WTC11 (cell line): ENCODE data around the gene ZBTB24. TPM values are rescaled to one million over a fixed set of nuclear protein-coding genes. Genes with fewer than 3 reads are reported as not detected.

Experiments used
- ATAC-seq: fragments of 200-7000 bp; cut with Tn5 transposase; 2 replicates; pipeline ENCODE4 v1.10.0; 2021; ENCODE audit warnings: mild to moderate bottlenecking, moderate library complexity
- CTCF ChIA-PET: fragments of 300-600 bp; sonication (Branson Sonifier 250); formaldehyde crosslinking; loops from one replicate; lab custom pipeline; 2021; ENCODE audit warnings: antibody characterized with exemption; lab: Charles Lee
- POLR2A ChIA-PET: fragments of 350-600 bp; sonication (Branson Sonifier 250); formaldehyde crosslinking; loops from one replicate; lab custom pipeline; 2021; ENCODE audit warnings: antibody characterized with exemption; lab: Charles Lee
- DNase-seq: peaks from one replicate; pipeline ENCODE4 v3.0.0; 2021; ENCODE audit warnings: low spot score
- H3K27ac Mint-ChIP-seq: 2 replicates; pipeline ENCODE4 v1.8.0; 2021; ENCODE audit warnings: mixed read lengths
- H3K27me3 Mint-ChIP-seq: 2 replicates; pipeline ENCODE4 v1.8.0; 2021; ENCODE audit warnings: low read depth, mild to moderate bottlenecking, moderate library complexity, mixed read lengths
- H3K36me3 Mint-ChIP-seq: 2 replicates; pipeline ENCODE4 v1.8.0; 2021; ENCODE audit warnings: mixed read lengths
- H3K4me1 Mint-ChIP-seq: 2 replicates; pipeline ENCODE4 v1.8.0; 2022; ENCODE audit warnings: mixed read lengths
- H3K4me3 Mint-ChIP-seq: 2 replicates; pipeline ENCODE4 v1.8.0; 2021; ENCODE audit warnings: mild to moderate bottlenecking, moderate library complexity, mixed read lengths
- H3K9me3 Mint-ChIP-seq: 2 replicates; pipeline ENCODE4 v1.8.0; 2021; ENCODE audit warnings: mixed read lengths
- ATF1 ChIP-seq: sonication (generic); formaldehyde crosslinking; IDR thresholded peaks from 2 replicates; pipeline ENCODE4 v1.8.1; 2023; ENCODE audit warnings: mild to moderate bottlenecking, moderate library complexity, missing genetic modification reagents
- ESRRA ChIP-seq: sonication (generic); formaldehyde crosslinking; IDR thresholded peaks from 2 replicates; pipeline ENCODE4 v1.8.1; 2022; ENCODE audit warnings: mild to moderate bottlenecking, missing genetic modification reagents, borderline replicate concordance
- GABPB1 ChIP-seq: sonication (generic); formaldehyde crosslinking; IDR thresholded peaks from 2 replicates; pipeline ENCODE4 v1.8.1; 2023; ENCODE audit warnings: mild to moderate bottlenecking, missing genetic modification reagents
- GTF2I ChIP-seq: fragments of 250-450 bp; sonication (Bioruptor Pico); conservative IDR thresholded peaks from 2 replicates; pipeline ENCODE4 v1.4.0; 2021; ENCODE audit warnings: mild to moderate bottlenecking
- KAT7 ChIP-seq: sonication (generic); formaldehyde crosslinking; IDR thresholded peaks from 2 replicates; pipeline ENCODE4 v1.8.1; 2023; ENCODE audit warnings: missing genetic modification reagents, mild to moderate bottlenecking, borderline replicate concordance
- MXD4 ChIP-seq: fragments of 250-450 bp; sonication (Bioruptor Pico); IDR thresholded peaks from 2 replicates; pipeline ENCODE4 v1.8.0; 2021; ENCODE audit warnings: mild to moderate bottlenecking, moderate library complexity, borderline replicate concordance
- MYBL2 ChIP-seq: sonication (generic); formaldehyde crosslinking; IDR thresholded peaks from 2 replicates; pipeline ENCODE4 v1.8.1; 2023; ENCODE audit warnings: mild to moderate bottlenecking, moderate library complexity, missing genetic modification reagents
- NR1H2 ChIP-seq: sonication (generic); formaldehyde crosslinking; IDR thresholded peaks from 2 replicates; pipeline ENCODE4 v1.9.0; 2021; ENCODE audit warnings: mild to moderate bottlenecking, moderate library complexity, missing genetic modification reagents
- SOX15 ChIP-seq: fragments of 250-450 bp; sonication (Bioruptor Pico); IDR thresholded peaks from 2 replicates; pipeline ENCODE4 v1.9.0; 2021; ENCODE audit warnings: mild to moderate bottlenecking
- SP1 ChIP-seq: sonication (generic); formaldehyde crosslinking; conservative IDR thresholded peaks from 2 replicates; pipeline ENCODE4 v1.8.1; 2022; ENCODE audit warnings: missing genetic modification reagents
- ZNF416 ChIP-seq: fragments of 250-450 bp; sonication (Bioruptor Pico); IDR thresholded peaks from 2 replicates; pipeline ENCODE4 v1.9.0; 2021; ENCODE audit warnings: mild to moderate bottlenecking, inconsistent platforms
- ZNF671 ChIP-seq: fragments of 250-450 bp; sonication (Bioruptor Pico); IDR thresholded peaks from 2 replicates; pipeline ENCODE4 v1.8.0; 2021; ENCODE audit warnings: mild to moderate bottlenecking
- total RNA-seq: library from RNA; stranded (reverse); gene quantifications from 3 replicates; pipeline ENCODE4 v1.2.3, GENCODE V29; 2021
- TF ChIP-seq, protein P1 (sequence below): sonication (generic); formaldehyde crosslinking; IDR thresholded peaks from 2 replicates; pipeline ENCODE4 v1.8.1; 2023; ENCODE audit warnings: mild to moderate bottlenecking, missing genetic modification reagents
- TF ChIP-seq, protein P2 (sequence below): fragments of 250-450 bp; sonication (Bioruptor Pico); IDR thresholded peaks from 2 replicates; pipeline ENCODE4 v1.9.0; 2021; ENCODE audit warnings: mild to moderate bottlenecking
- TF ChIP-seq, protein P3 (sequence below): sonication (generic); formaldehyde crosslinking; IDR thresholded peaks from 2 replicates; pipeline ENCODE4 v1.8.1; 2022; ENCODE audit warnings: mild to moderate bottlenecking, moderate library complexity, missing genetic modification reagents

ZBTB24 gene
- total RNA-seq, 1 experiment from 2014 or later, result 14.7 TPM

DNA sequence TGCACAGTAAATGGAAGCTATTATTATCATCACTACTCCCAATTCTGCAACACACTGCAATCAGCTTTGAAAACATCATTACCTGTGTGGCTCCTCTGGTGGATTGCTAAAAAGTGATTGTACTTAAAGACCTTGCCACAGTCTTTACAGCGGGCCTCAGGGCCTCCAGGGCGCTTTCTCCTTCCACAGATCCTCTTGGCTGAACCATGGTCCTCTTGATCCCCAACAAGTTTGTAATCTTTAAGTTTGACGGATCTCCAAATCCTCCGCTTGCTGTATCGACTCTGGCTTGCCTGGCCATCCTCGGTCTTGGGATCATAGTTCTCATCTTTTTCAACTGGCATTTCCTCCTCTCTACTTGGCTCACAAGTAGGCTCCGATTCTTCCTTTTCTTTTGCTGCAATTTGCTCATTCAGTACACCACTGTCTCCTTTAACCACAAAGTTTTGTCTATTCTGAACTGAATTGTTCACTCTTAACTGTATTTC, 2.0 kb downstream of the ZBTB24 start:
- ChIA-PET POLR2A (no interaction called here), CTCF (interaction anchor here (1.0 to 1.2 kb wide), 2 partner anchors 11 to 35 kb away, joined by 3 to 5 read pairs; no protein-coding TSS in a partner anchor)
- DNase-seq, result no peak
- no peaks in the 10 kb centered on the region for H3K9me3 Mint-ChIP-seq
- H3K36me3 Mint-ChIP-seq, result peaks cover 46% of the 10 kb centered on the region
- no peak overlapping the region for H3K27ac Mint-ChIP-seq
- no peak for ATAC-seq
- H3K4me3 Mint-ChIP-seq, result peak overlapping the region; percentile 96
- H3K27me3 Mint-ChIP-seq, result no peaks in the 10 kb centered on the region; the same call in 1 of the 2 replicates
- H3K4me1 Mint-ChIP-seq, result peaks cover 58% of the 10 kb centered on the region
- TF ChIP-seq KAT7 (CRISPR knock-in tag) (no peak), GTF2I (CRISPR knock-in tag) (no peak), SP1 (CRISPR knock-in tag) (no peak), NR1H2 (CRISPR knock-in tag) (no peak)

DNA sequence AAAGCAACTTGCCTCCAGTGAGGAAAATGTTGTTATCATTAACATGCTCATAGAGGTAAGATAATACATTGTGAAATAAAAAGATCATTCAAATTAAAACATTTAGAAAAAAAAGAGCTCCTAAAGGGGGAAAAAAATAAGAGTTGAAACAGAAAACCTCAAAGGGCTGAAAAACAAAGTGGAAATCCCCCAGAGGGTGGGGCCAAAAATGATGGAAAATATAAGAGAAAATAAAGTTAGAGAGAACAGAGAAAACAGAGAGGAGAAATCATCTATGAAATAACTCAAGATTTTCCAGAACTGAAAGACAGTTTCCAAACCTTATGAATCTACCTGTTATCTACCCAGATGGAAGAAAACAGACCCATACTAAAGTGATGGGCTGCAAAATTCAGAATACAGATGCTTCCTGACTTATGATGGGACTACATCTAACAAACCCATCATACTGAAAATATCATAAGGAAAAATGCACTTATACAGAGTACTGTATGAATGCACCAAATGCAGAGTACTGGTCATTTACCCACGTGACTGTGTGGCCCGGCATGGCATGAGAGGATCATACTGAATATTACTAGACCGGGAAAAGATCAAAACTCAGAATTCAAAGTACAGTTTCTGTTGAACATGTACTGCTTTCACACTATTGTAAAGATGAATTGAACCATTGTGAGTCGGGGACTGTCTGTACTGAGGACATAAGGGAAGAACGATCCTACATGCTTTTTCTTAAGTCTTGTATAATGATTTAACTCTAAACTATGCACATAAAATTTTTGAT, 4.0 kb downstream of the ZBTB24 start:
- POLR2A ChIA-PET, result interaction anchor here (0.7 kb wide), 1 partner anchor 22 kb away, joined by 3 read pairs; no protein-coding TSS in a partner anchor

DNA sequence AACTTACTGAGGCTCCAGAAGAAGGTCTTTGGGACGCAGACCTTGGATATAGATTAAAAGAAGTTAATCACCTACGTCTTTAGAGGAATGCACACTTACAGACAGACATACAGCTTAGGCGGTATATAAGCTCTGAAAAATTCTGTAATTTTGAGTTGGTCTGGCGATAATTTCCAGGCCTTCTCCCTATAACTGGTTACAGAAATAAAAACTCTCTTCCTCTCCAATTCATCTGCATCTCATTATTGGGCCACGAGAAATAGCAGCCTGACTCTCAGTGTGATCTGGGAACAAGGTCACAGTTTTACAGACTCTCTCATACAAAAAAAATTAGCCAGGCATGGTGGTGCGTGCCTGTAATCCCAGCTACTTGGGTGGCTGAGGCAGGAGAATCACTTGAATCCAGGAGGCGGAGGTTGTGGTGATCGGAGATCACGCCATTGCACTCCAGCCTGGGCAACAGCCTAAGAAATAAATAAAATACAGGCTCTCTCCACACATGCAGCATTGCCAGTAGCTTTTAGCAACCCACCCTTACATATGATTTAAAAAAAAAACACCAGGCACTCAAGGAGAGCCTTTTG, 4.7 kb downstream of the ZBTB24 start:
- peaks cover 42% of the 10 kb centered on the region for H3K4me1 Mint-ChIP-seq
- TF ChIP-seq ZNF671 (CRISPR knock-in tag) (no peak), ATF1 (no peak), SOX15 (CRISPR knock-in tag) (no peak), MXD4 (CRISPR knock-in tag) (no peak)
- TF ChIP-seq, protein P1, sequence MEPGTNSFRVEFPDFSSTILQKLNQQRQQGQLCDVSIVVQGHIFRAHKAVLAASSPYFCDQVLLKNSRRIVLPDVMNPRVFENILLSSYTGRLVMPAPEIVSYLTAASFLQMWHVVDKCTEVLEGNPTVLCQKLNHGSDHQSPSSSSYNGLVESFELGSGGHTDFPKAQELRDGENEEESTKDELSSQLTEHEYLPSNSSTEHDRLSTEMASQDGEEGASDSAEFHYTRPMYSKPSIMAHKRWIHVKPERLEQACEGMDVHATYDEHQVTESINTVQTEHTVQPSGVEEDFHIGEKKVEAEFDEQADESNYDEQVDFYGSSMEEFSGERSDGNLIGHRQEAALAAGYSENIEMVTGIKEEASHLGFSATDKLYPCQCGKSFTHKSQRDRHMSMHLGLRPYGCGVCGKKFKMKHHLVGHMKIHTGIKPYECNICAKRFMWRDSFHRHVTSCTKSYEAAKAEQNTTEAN (CRISPR knock-in tag), result no peak
- TF ChIP-seq, protein P2, sequence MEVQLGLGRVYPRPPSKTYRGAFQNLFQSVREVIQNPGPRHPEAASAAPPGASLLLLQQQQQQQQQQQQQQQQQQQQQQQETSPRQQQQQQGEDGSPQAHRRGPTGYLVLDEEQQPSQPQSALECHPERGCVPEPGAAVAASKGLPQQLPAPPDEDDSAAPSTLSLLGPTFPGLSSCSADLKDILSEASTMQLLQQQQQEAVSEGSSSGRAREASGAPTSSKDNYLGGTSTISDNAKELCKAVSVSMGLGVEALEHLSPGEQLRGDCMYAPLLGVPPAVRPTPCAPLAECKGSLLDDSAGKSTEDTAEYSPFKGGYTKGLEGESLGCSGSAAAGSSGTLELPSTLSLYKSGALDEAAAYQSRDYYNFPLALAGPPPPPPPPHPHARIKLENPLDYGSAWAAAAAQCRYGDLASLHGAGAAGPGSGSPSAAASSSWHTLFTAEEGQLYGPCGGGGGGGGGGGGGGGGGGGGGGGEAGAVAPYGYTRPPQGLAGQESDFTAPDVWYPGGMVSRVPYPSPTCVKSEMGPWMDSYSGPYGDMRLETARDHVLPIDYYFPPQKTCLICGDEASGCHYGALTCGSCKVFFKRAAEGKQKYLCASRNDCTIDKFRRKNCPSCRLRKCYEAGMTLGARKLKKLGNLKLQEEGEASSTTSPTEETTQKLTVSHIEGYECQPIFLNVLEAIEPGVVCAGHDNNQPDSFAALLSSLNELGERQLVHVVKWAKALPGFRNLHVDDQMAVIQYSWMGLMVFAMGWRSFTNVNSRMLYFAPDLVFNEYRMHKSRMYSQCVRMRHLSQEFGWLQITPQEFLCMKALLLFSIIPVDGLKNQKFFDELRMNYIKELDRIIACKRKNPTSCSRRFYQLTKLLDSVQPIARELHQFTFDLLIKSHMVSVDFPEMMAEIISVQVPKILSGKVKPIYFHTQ (CRISPR knock-in tag), result no peak
- no peaks in the 10 kb centered on the region for H3K9me3 Mint-ChIP-seq
- CTCF ChIA-PET, result no interaction called here
- POLR2A ChIA-PET, result interaction anchor here (0.7 kb wide), 1 partner anchor 21 kb away, joined by 3 read pairs; no protein-coding TSS in a partner anchor
- DNase-seq, result no peak
- no peak for ATAC-seq
- peak overlapping the region; percentile 53 for H3K4me3 Mint-ChIP-seq
- H3K36me3 Mint-ChIP-seq, result peaks cover 69% of the 10 kb centered on the region
- H3K27ac Mint-ChIP-seq, result peak overlapping the region; percentile 9; the same call in 1 of the 2 replicates
- H3K27me3 Mint-ChIP-seq, result no peaks in the 10 kb centered on the region

More for the DNA sequence above, 4.0 kb downstream of the ZBTB24 start:
- Mint-ChIP-seq H3K36me3 (peaks cover 61% of the 10 kb centered on the region), H3K9me3 (no peaks in the 10 kb centered on the region), H3K27me3 (no peaks in the 10 kb centered on the region), H3K4me3 (peak overlapping the region; percentile 53), H3K4me1 (peaks cover 45% of the 10 kb centered on the region), H3K27ac (peak overlapping the region; percentile 9; the same call in 1 of the 2 replicates)
- no peak for DNase-seq
- ATAC-seq, result no peak
- CTCF ChIA-PET, result interaction anchor here (1.1 kb wide), 1 partner anchor 561 kb away, joined by 5 read pairs; no protein-coding TSS in a partner anchor
- no peak for TF ChIP-seq MYBL2 (CRISPR knock-in tag)
- TF ChIP-seq ZNF416 (CRISPR knock-in tag), result no peak
- TF ChIP-seq ESRRA (CRISPR knock-in tag), result no peak
- TF ChIP-seq GABPB1 (CRISPR knock-in tag), result no peak

DNA sequence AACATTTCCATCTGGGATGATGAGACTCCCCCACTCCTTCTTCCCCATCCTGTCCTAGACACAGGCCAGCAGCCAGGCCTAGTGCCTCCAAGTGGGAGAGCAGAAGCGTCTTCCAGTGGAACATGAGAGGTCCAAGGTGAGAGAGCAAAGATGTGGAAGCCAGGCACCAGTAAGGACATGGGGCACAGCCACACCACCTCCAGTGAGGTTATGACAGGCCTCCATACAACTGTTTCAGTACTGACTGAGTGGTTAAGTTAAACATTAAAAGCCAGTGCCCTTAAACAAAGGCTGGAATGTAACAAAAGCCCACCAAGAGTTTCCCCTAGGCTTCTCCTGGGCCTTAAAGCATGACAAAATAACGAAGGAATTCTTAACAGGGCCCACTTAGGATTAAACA, 5.3 kb downstream of the ZBTB24 start:
- ChIA-PET POLR2A (no interaction called here), CTCF (no interaction called here)
- H3K4me1 Mint-ChIP-seq, result peaks cover 42% of the 10 kb centered on the region
- H3K9me3 Mint-ChIP-seq, result no peaks in the 10 kb centered on the region
- ATAC-seq (peak; percentile 22), DNase-seq (no peak)
- peaks cover 74% of the 10 kb centered on the region for H3K36me3 Mint-ChIP-seq
- TF ChIP-seq, protein P3, sequence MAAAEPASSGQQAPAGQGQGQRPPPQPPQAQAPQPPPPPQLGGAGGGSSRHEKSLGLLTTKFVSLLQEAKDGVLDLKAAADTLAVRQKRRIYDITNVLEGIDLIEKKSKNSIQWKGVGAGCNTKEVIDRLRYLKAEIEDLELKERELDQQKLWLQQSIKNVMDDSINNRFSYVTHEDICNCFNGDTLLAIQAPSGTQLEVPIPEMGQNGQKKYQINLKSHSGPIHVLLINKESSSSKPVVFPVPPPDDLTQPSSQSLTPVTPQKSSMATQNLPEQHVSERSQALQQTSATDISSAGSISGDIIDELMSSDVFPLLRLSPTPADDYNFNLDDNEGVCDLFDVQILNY, result no peak
- peak overlapping the region; percentile 35; the same call in 1 of the 2 replicates for H3K27ac Mint-ChIP-seq
- H3K4me3 Mint-ChIP-seq, result peak overlapping the region; percentile 53; the same call in 1 of the 2 replicates
- H3K27me3 Mint-ChIP-seq, result no peaks in the 10 kb centered on the region
